SK-N-SH treated with all-trans-retinoic acid at 6 μM for 48 hours (cell line): Measurements from ENCODE around the gene CCDC3.

Source experiments
- ARNTL ChIP-seq: fragments of 450-650 bp; formaldehyde crosslinking; IDR thresholded peaks from 2 replicates; pipeline ENCODE4 v1.5.0; 2020; ENCODE audit warnings: low read depth, mild to moderate bottlenecking, moderate library complexity, borderline replicate concordance
- CSDC2 ChIP-seq: fragments of 250-450 bp; sonication (Bioruptor Pico); IDR thresholded peaks from 2 replicates; pipeline ENCODE4 v1.5.0; 2020; ENCODE audit warnings: mild to moderate bottlenecking, moderate library complexity
- OSR1 ChIP-seq: fragments of 250-450 bp; sonication (Bioruptor Pico); IDR thresholded peaks from 2 replicates; pipeline ENCODE4 v1.8.0; 2022; ENCODE audit warnings: moderate library complexity, mild to moderate bottlenecking, inconsistent platforms
- PPARA ChIP-seq: fragments of 250-450 bp; sonication (Bioruptor Pico); IDR thresholded peaks from 2 replicates; pipeline ENCODE4 v1.5.0; 2020; ENCODE audit warnings: mild to moderate bottlenecking, borderline replicate concordance
- TOX ChIP-seq: fragments of 250-450 bp; sonication (Bioruptor Pico); IDR thresholded peaks from 2 replicates; pipeline ENCODE4 v1.8.0; 2021; ENCODE audit warnings: mild to moderate bottlenecking, moderate library complexity, borderline replicate concordance
- ZC3H10 ChIP-seq: fragments of 250-450 bp; sonication (Bioruptor Pico); IDR thresholded peaks from 2 replicates; pipeline ENCODE4 v1.5.1; 2021; ENCODE audit warnings: mild to moderate bottlenecking, moderate library complexity
- ZNF70 ChIP-seq: fragments of 450-650 bp; formaldehyde crosslinking; IDR thresholded peaks from 2 replicates; pipeline ENCODE4 v1.5.0; 2020; ENCODE audit warnings: mild to moderate bottlenecking, moderate library complexity
- TF ChIP-seq, protein P1 (sequence below): fragments of 250-450 bp; sonication (Bioruptor Pico); IDR thresholded peaks from 2 replicates; pipeline ENCODE4 v1.5.0; 2020; ENCODE audit warnings: mild to moderate bottlenecking, moderate library complexity
- TF ChIP-seq, protein P2 (sequence below): fragments of 250-450 bp; sonication (Bioruptor Pico); IDR thresholded peaks from 2 replicates; pipeline ENCODE4 v1.8.0; 2020; ENCODE audit warnings: mild to moderate bottlenecking, moderate library complexity, borderline replicate concordance

DNA sequence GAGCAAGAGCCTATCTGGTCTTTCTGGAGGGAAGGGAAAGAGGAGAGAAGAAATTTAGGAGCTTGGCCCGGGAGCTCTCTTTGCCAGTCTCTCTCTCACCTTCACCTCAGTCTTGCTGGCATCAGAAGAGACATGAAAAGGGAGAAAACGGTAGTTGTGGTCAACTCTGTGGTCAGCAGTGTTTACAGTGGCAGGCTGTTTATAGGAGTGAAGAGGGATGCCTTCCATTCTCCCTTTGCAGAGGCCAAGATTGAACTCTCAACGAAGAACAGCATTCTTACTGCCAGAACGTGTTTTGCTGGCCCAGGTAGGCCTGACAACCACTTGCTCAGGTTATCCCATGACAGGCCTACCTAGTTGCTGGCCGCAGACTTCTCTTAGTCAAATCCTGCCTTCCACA lies 133.3 kb downstream of the CCDC3 start:
- TF ChIP-seq ARNTL (CRISPR knock-in tag), result no peak
- no peak for TF ChIP-seq PPARA
- TF ChIP-seq OSR1 (CRISPR knock-in tag), result no peak
- TF ChIP-seq, protein P1, sequence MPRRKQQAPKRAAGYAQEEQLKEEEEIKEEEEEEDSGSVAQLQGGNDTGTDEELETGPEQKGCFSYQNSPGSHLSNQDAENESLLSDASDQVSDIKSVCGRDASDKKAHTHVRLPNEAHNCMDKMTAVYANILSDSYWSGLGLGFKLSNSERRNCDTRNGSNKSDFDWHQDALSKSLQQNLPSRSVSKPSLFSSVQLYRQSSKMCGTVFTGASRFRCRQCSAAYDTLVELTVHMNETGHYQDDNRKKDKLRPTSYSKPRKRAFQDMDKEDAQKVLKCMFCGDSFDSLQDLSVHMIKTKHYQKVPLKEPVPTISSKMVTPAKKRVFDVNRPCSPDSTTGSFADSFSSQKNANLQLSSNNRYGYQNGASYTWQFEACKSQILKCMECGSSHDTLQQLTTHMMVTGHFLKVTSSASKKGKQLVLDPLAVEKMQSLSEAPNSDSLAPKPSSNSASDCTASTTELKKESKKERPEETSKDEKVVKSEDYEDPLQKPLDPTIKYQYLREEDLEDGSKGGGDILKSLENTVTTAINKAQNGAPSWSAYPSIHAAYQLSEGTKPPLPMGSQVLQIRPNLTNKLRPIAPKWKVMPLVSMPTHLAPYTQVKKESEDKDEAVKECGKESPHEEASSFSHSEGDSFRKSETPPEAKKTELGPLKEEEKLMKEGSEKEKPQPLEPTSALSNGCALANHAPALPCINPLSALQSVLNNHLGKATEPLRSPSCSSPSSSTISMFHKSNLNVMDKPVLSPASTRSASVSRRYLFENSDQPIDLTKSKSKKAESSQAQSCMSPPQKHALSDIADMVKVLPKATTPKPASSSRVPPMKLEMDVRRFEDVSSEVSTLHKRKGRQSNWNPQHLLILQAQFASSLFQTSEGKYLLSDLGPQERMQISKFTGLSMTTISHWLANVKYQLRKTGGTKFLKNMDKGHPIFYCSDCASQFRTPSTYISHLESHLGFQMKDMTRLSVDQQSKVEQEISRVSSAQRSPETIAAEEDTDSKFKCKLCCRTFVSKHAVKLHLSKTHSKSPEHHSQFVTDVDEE (CRISPR knock-in tag), result no peak
- TF ChIP-seq, protein P2, sequence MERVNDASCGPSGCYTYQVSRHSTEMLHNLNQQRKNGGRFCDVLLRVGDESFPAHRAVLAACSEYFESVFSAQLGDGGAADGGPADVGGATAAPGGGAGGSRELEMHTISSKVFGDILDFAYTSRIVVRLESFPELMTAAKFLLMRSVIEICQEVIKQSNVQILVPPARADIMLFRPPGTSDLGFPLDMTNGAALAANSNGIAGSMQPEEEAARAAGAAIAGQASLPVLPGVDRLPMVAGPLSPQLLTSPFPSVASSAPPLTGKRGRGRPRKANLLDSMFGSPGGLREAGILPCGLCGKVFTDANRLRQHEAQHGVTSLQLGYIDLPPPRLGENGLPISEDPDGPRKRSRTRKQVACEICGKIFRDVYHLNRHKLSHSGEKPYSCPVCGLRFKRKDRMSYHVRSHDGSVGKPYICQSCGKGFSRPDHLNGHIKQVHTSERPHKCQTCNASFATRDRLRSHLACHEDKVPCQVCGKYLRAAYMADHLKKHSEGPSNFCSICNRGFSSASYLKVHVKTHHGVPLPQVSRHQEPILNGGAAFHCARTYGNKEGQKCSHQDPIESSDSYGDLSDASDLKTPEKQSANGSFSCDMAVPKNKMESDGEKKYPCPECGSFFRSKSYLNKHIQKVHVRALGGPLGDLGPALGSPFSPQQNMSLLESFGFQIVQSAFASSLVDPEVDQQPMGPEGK (CRISPR knock-in tag), result no peak
- no peak for TF ChIP-seq TOX
- TF ChIP-seq ZNF70 (CRISPR knock-in tag), result no peak
- TF ChIP-seq CSDC2 (CRISPR knock-in tag), result no peak
- TF ChIP-seq ZC3H10 (CRISPR knock-in tag), result no peak
